ENCODE measurements around the gene MAG. TPM values are rescaled to one million over a fixed set of nuclear protein-coding genes. Genes with fewer than 3 reads are reported as not detected.

The MAG gene
- total RNA-seq, 1 donor from 2014 or later, result 0.81 TPM

GRCh38 chr19:35340431-35340830 is 48.5 kb downstream of the MAG start:
- no peak for ATAC-seq
- no peak for DNase-seq (ENCODE audit: low spot score)

DNA sequence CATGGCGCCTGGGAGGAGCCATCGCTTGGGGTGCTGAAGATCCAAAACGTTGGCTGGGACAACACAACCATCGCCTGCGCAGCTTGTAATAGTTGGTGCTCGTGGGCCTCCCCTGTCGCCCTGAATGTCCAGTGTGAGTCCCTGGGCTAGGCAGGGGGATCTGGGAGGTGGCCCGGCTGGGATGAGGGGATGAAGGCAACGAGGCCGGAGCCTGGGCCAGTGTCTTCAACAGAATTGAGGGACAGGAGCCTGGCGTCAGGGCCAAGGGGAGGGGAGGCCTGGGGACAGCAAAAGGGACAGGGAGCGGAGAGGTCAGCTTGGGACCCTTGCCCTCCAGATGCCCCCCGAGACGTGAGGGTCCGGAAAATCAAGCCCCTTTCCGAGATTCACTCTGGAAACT is 49.0 kb downstream of the MAG start:
- DNase-seq (ENCODE audit: low spot score) (no peak), ATAC-seq (no peak)

- no peak for ATAC-seq
Observed at GRCh38 chr19:35341565-35342225, 49.7 kb downstream of the MAG start.

DNA sequence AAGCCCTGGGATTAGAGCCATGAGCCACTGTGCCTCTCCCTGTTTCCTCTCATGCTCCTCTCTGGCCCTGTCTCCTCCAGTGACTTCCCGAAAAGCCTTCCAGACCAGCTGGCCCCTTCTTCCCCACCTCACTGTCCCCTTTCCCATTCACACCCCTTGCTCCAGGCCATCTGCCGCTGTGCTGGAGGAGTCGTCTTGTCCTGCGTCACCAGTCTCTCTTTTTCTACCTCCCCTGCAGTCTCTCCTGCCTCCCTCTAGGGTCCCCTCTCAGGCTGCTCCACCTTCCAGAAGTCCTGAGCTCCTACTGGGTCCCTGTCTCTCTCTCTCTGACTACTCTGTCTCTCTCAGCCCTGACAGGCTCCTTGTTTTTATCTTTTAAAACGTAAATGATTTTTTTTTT is 50.5 kb downstream of the MAG start:
- no peak for DNase-seq (ENCODE audit: low spot score)
- no peak for ATAC-seq

More at GRCh38 chr19:35341565-35342225, 49.7 kb downstream of the MAG start:
- DNase-seq (ENCODE audit: low spot score), result no peak

GRCh38 chr19:35344511-35345031 is 52.6 kb downstream of the MAG start:
- no peak for ATAC-seq

GRCh38 chr19:35345671-35346111 is 53.7 kb downstream of the MAG start:
- ATAC-seq (no peak), DNase-seq (ENCODE audit: low spot score) (peak; percentile 37)

More at GRCh38 chr19:35344511-35345031, 52.6 kb downstream of the MAG start:
- peak; percentile 40 for DNase-seq (ENCODE audit: low spot score)

DNA sequence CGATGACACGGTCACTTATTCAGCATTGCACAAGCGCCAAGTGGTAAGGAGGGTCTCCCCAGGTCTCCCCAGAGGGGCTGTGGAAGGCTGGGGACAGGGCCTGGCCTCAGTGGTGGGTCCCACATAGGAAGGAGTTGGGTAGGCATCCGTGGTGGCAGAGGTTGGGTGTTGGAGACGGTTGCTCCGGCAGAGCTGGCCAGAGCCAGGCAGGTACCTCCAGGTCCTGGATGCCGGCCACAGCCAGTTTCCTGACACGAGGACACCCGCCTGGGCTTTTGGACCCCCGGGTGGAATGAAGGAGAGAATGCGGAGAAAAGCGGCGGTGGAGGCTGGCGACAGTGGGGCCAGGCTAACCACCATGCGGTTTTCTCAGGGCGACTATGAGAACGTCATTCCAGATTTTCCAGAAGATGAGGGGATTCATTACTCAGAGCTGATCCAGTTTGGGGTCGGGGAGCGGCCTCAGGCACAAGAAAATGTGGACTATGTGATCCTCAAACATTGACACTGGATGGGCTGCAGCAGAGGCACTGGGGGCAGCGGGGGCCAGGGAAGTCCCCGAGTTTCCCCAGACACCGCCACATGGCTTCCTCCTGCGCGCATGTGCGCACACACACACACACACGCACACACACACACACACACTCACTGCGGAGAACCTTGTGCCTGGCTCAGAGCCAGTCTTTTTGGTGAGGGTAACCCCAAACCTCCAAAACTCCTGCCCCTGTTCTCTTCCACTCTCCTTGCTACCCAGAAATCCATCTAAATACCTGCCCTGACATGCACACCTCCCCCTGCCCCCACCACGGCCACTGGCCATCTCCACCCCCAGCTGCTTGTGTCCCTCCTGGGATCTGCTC is 54.5 kb downstream of the MAG start:
- DNase-seq (ENCODE audit: low spot score) (peak; percentile 45), ATAC-seq (no peak)

DNA sequence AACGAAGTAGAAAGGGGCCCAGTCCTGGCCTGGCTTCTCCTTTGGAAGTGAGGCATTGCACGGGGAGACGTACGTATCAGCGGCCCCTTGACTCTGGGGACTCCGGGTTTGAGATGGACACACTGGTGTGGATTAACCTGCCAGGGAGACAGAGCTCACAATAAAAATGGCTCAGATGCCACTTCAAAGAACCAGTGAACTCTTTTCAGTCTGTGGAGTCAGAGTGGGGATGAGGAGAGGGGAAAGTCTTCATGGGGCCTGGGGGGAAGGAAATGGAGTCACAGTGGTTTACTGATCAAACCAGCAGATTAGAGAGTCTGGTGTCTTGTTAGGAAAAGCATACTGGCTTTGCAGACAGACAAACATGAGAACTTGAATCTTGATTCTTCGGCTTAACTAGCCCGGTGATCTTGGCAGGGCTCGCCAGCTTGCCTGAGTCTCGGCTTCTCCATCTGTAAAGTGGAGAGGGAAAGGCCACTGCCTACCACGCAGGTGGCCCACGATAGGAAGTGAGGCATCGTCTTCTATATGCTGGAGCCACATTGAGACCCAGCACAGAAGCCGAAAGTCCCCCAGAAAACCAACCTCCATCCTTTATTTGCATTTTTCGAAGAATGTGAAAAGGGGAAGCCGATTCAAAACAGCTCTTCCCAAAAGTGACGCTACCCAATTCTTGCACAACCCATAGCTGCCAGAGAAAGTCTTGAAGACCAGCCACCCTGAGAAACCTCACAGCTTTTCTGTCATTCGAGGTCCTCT is 55.4 kb downstream of the MAG start, which contains the start of gene FFAR1:
Gene FFAR1 (plus strand): TSS at position 732 of the 759 bp plus-strand sequence. CDS start 3,650 bp downstream, outside the sequence.
- ATAC-seq (no peak), DNase-seq (ENCODE audit: low spot score) (peak; percentile 41)

- DNase-seq (ENCODE audit: low spot score), result no peak
- no peak for ATAC-seq
Observed at GRCh38 chr19:35347930-35348298, 56.0 kb downstream of the MAG start.

GRCh38 chr19:35348911-35349611 is 57.1 kb downstream of the MAG start:
- no peak for ATAC-seq
- DNase-seq (ENCODE audit: low spot score), result peak; percentile 40

DNA sequence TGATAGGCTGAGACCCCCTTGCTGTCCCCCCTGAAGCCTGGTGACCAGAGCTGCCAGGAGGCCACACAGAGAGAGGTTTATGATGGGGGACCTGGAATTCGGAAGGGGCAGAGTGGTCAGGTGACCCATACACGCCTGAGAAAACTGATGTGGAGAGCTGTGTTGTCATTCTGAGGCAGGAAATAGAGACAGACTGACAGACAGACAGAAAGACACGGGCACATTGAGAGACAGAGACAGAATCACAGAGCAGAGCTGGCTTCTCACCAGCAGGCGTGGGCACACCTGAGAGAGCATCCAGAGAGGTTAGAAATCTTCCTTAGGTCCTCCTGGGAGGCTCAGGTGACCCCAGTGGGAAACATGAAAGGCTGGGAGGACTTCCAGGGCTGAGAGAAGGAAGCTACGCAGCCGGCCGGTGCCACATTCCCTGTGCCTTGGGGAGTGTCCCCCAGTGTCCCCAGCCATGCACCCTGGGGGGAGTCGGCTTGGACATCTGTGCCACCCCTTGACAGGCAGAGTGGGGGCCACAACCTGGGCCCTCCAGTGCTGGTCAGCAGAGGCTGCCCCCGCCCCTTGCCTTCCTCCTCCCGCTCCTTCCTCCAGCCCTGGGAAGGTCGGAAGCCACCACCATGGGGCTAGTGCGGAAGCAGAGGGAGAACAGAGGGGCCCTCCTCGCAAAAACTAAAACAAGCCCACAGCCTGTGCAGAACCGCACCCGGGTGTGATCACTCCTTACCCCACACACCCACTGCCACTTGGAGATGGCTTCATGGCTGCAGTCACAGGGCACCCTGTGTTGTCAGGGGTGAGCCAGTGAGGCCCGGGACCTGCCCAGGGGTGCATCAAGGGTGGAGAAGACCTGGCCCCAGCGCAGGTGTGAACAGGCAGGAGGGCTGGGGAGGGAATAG is 57.9 kb downstream of the MAG start:
- peak; percentile 37 for DNase-seq (ENCODE audit: low spot score)

GRCh38 chr19:35350591-35350990 is 58.6 kb downstream of the MAG start:
- ATAC-seq (no peak), DNase-seq (ENCODE audit: low spot score) (peak; percentile 37)

More for the DNA sequence above, 57.9 kb downstream of the MAG start:
- ATAC-seq, result no peak

DNA sequence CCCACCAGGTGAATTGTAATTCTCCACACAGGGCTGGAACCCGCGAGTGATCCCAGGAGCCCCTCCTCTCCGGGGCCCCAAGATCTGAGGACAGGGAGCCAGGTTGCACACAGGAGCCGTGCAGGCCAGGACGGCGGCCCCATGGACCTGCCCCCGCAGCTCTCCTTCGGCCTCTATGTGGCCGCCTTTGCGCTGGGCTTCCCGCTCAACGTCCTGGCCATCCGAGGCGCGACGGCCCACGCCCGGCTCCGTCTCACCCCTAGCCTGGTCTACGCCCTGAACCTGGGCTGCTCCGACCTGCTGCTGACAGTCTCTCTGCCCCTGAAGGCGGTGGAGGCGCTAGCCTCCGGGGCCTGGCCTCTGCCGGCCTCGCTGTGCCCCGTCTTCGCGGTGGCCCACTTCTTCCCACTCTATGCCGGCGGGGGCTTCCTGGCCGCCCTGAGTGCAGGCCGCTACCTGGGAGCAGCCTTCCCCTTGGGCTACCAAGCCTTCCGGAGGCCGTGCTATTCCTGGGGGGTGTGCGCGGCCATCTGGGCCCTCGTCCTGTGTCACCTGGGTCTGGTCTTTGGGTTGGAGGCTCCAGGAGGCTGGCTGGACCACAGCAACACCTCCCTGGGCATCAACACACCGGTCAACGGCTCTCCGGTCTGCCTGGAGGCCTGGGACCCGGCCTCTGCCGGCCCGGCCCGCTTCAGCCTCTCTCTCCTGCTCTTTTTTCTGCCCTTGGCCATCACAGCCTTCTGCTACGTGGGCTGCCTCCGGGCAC is 59.6 kb downstream of the MAG start:
- DNase-seq (ENCODE audit: low spot score) (peak; percentile 42), ATAC-seq (no peak)

- DNase-seq (ENCODE audit: low spot score), result peak; percentile 45
- ATAC-seq, result no peak
Observed at GRCh38 chr19:35352177-35352447, 60.2 kb downstream of the MAG start.

DNA sequence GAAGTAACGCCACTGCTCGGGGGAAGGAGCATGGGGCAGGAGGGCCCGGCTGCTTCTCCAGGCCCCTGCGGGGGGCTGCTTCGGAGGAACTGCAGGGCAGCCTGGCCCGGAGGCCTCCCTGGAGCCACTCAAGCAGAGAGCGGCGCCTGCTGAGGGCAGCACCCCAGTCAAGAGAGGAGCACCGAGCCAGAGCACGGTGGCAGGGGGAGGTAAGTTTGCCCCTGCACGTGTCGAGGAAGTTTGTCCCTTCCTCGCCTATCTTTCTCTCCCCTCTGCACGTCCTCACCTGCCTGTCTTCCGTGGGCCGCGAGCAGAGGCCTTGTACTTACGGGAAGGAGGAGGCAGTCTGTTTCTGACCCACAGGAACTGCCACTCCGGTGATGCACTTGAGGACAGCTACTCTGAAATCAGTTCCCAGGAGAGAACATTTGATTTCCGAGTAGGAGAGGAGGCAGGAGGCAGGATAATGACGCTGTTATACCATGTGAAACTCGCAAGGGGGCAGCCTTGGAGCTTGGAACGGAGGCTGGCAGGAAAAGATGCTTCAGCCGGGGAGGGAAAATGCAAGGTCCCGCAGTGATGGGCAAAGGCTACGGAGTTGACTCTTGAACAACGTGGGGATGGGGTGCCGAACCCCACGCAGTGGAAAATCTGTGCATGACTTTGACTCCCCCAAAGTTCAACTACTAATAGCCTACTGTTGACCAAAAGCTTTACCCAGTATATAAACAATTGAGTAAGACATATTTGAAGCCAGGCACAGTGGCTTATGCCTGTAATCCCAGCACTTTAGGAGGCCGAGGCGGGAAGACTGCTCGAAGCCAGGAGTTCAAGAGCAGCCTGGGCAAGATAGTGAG is 60.7 kb downstream of the MAG start:
- ATAC-seq, result peak; percentile 92

GRCh38 chr19:35353635-35354034 is 61.7 kb downstream of the MAG start:
- ATAC-seq (no peak), DNase-seq (ENCODE audit: low spot score) (peak; percentile 16)

More for the DNA sequence above, 60.7 kb downstream of the MAG start:
- DNase-seq (ENCODE audit: low spot score), result peak; percentile 75

- DNase-seq (ENCODE audit: low spot score) (peak; percentile 35), ATAC-seq (no peak)
Observed at GRCh38 chr19:35354898-35355297, 62.9 kb downstream of the MAG start.
